LNCAP (cell line): Measurements from ENCODE around the gene NLN.

Experiments
- TF ChIP-seq, protein P1 (sequence below): fragments of 450-650 bp; IDR thresholded peaks from 2 replicates; pipeline ENCODE4 v1.5.1; 2017; ENCODE audit warnings: mild to moderate bottlenecking

The NLN gene

DNA sequence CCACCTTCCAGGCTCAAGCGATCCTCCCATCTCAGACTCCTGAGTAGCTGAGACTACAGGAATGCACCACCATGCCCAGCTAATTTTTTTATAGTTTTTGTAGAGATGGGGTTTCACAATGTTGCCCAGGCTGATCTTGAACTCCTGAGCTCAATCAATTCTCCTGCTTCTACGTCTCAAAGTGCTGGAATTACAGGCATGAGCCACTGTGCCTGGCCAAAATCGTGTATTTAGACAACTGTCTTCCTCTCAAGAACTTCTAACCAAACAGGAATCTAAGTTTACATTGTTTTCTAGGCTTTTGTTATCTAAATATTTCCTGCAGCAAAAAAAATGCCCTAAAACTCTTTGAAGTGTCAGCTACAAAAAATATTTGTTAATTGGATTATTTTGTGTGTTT, 78.8 kb downstream of the NLN start:
- TF ChIP-seq, protein P1, sequence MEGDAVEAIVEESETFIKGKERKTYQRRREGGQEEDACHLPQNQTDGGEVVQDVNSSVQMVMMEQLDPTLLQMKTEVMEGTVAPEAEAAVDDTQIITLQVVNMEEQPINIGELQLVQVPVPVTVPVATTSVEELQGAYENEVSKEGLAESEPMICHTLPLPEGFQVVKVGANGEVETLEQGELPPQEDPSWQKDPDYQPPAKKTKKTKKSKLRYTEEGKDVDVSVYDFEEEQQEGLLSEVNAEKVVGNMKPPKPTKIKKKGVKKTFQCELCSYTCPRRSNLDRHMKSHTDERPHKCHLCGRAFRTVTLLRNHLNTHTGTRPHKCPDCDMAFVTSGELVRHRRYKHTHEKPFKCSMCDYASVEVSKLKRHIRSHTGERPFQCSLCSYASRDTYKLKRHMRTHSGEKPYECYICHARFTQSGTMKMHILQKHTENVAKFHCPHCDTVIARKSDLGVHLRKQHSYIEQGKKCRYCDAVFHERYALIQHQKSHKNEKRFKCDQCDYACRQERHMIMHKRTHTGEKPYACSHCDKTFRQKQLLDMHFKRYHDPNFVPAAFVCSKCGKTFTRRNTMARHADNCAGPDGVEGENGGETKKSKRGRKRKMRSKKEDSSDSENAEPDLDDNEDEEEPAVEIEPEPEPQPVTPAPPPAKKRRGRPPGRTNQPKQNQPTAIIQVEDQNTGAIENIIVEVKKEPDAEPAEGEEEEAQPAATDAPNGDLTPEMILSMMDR = no peak

GRCh38 chr5:65801352-65801783, 79.4 kb downstream of the NLN start:
- TF ChIP-seq, protein P1 = no peak

DNA sequence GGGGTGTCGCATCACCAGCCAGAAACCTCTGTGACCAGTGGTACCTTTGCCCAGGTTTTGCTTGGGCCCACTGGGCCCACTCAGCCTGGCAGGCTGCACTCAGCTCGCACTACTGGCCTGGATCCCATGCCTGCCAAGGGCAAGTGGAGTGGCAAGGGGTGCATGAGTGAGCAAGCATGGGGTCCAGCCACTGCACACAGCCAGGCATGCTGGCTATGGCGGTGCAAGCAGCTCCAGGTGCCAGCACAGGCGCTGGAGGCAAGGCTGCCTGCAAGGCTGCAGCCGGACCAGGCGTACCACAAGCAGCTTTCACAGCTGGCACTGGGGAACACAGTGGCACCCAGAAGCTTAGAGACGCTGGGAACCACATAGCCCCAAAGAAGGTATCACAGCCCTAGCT, 80.1 kb downstream of the NLN start:
- TF ChIP-seq, protein P1 = no peak

DNA sequence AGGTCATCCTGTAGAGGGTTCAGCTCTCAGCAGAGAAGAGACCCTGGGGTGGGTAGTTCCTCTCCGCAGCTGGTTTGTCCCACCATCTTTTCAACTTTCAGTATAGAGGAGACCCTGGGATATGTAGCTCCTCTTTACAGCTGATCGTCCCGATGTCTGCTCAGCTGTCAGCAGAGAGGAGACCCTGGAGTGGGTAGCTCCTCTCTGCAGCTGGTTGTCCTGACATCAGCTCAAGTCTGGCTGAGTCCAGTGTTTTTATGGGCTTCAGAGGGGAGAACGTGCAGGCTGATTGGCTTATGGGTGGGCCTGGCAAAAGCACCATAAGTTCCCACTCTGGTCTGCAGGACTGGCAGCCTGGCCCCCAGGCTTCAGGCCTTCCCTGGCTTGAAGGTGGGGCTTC, 80.8 kb downstream of the NLN start:
- TF ChIP-seq, protein P1 = no peak

- TF ChIP-seq, protein P1 = no peak
These were observed 81.8 kb downstream of the NLN start for GRCh38 chr5:65803699-65804391.

DNA sequence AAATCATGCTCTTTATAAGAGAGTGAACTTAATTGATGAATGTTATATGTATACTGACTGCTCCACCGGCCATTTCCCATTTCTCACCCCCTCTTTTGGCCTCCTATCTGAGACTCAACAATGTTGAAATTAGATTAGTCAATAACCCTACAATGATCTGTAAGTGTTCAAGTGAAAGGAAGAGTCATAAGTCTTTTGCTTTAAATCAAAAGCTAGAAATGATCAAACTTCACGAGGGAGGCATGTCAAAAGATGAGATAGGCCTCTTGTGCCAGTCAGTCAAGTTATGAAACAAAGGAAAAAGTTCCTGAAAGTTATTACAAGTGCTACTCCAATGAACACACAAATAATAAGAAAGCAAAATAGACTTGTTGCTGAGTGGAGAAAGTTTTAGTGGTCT, 83.1 kb downstream of the NLN start:
- TF ChIP-seq, protein P1 = no peak

DNA sequence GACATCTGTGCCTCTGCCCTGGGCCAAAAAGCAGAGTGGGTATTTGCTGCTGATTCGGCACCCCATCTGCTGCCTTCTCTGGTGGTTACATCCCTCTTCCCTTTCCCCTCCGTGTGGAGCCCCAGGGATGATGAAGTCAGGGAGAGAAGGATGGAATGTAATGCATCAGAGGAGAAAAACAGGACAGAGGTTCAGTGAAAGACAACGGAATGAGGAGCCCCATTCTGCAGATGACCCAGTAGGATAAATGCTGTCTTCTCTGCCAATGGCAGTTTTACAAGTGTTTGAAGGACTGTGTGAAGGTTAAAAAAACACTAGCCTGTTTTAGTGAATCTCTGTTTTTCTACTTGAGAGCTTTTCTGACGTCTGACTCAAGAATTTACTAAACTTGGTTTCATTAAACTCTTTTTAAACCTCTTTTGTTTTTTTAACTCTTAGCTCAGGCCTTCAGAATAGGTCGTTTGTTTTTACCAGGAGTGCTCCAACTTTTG, 86.3 kb downstream of the NLN start:
- TF ChIP-seq, protein P1 = no peak
